CD4-positive, alpha-beta T cell treated with Interleukin-15 for 1 hour (primary cell): ENCODE data around the gene ZKSCAN8.
A peak's percentile ranks its signal among the peaks of the same experiment; 100 is the strongest.
"Not testable (repeated sequence)": the region's sequence is repeated elsewhere in the genome, so short reads cannot be mapped to it uniquely, and the experiment has no call there.

Experiments
- DNase-seq: peaks from one replicate; pipeline ENCODE4 v3.0.0-alpha.2; 2020

ZKSCAN8 gene

GRCh38 chr6:28141500-28142329 is at the start of gene ZKSCAN8:
Gene ZKSCAN8 (plus strand): TSS chr6:28141883. CDS start chr6:28148408, 6,525 bp downstream.
- peak; percentile 87 for DNase-seq

- not testable (repeated sequence) for DNase-seq
Observed at GRCh38 chr6:28102222-28102621, 39.5 kb upstream of the ZKSCAN8 start.

DNA sequence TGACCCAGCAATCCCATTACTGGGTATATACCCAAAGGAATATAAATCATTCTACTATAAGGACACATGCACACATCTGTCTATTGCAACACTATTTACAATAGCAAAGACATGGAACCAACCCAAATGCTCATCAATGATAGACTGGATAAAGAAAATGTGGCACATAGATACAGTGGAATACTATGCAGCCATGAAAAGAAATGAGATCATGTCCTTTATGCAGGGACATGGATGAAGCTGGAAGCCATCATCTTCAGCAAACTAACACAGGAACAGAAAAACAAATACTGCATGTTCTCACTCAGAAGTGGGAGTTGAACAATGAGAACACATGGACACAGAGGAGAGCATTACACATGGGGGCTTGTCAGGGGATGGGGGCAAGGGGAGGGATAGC is 39.0 kb upstream of the ZKSCAN8 start:
- DNase-seq = not testable (repeated sequence)

- DNase-seq = peak; percentile 88
Observed at GRCh38 chr6:28104392-28105244, 37.1 kb upstream of the ZKSCAN8 start.

DNA sequence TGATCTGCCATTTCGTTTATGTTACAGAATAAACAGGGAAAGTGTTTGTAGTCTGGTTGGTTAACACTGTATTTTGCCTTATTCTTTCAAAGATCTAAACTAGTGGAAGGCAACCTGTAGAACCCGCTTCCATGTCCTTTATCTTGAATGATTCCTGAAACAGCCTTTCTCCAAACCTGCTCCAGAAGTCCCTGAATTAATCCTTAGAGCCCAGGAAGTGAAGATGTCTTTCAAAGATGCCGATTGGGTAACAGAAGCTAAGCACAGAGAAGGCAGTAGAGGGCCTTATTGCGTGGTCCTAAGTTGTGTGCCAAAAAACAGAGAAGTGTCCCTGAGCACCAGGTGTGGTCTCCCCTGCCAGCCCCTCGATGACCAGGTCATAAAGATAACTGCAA is 36.4 kb upstream of the ZKSCAN8 start:
- no peak for DNase-seq

GRCh38 chr6:28107506-28107905 is 34.2 kb upstream of the ZKSCAN8 start:
- DNase-seq = no peak

DNA sequence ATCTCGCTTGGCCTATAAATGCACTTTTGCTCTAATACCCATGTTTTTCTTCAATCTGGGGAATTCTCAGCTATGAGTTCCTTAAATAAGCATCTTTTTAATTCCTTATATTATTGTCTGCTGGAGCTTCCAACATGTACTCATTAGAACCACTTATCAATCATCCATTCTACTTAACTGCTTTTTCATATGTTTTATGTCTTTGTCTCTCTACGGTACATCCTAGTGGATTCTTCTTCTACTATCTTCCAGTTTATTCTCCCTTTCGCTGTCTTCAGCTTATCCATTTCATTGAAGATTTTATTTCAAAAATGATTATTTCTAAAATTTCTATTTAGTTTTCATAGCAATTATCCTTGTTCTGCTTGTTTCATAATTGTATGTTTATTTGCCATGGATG is 29.7 kb upstream of the ZKSCAN8 start:
- DNase-seq = no peak

DNA sequence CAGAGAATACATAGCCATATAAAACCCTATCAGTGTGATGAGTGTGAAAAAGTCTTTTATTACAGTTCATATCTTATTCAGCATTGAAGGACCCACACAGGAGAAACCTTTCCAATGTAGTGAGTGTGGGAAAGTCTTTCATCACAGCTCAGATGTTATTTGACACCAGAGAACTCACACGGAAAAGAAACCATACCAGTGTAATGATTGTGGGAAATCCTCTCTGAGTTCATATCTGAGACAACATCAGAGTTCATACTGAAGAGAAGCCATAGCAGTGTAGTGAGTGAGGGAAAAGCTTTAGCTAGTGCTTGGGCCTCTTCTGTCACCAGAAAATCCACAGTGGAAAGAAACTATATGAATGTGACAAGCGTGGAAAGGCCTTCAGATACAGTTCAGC is 25.9 kb upstream of the ZKSCAN8 start:
- DNase-seq = no peak

DNA sequence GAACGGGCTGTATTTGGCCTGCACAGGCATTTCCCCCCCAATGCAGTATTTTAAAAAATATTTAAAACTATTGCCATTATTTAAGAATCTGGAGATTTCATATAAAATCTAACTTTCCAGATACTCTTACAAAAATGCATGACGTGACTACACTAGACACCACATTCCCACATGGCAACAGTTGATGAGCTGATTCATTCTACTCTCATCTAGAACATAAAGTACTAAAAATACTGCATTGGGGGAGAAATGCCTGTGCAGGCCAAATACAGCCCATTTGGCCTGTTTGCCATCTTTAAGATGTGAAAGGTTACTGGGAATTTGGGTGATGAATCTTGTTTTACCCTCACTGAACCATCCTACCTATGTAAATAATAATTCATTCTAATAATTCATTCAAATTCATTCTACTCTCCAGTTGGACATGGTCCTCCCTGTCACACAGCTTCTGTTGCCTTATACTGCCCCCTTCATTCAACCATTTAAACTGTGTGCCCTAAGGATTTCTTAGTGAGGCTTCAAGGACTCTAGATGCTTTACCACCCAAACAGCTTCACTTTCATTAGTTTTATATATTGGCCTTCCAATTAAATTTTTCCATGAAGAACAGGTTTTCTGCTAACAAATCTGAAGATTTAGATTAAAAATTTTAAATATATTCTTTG is 24.2 kb upstream of the ZKSCAN8 start:
- no peak for DNase-seq

- DNase-seq = no peak
Observed at GRCh38 chr6:28118217-28118616, 23.5 kb upstream of the ZKSCAN8 start.

- DNase-seq = no peak
Observed at GRCh38 chr6:28121876-28122275, 19.8 kb upstream of the ZKSCAN8 start.

- DNase-seq = not testable (repeated sequence)
Observed at GRCh38 chr6:28122283-28122682, 19.4 kb upstream of the ZKSCAN8 start.

DNA sequence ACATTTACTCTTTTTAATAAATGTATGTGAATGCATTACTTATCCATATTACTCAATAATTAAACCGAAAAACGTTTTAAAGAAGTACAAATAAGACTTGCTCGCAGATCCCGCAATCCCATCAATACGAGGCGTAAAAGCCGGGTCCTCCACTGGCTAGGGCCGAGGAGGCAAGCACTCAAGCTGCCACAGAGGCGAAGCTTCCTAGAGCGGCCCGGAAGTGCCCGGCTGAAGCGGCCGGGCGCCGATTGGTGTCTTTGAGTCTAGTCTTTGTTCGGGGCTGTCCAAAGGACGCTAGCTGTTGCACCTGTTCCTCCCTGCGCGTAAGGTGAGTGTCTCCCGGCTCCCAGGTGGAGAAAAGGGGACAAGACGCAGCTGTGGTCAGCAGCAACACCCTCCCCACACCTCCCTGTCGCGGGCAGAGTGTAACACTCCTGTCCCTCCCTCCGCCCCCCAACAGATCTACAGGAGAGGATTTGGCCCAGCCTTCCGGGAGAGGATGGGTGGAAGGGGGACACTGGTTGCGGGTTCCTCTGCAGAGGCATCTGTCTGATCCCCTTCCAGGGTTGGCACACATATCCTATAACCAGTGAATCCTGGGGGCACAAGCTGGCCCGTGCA is 17.2 kb upstream of the ZKSCAN8 start, which contains the start of gene ZSCAN16:
ZSCAN16 (plus strand) TSS at position 260 of the 621 bp plus-strand sequence. CDS start 835 bp downstream, outside the sequence.
- DNase-seq = peak; percentile 81

- no peak for DNase-seq
Observed at GRCh38 chr6:28124971-28125353, 16.7 kb upstream of the ZKSCAN8 start.

- peak; percentile 17 for DNase-seq
Observed at GRCh38 chr6:28125401-28125800, 16.3 kb upstream of the ZKSCAN8 start.

DNA sequence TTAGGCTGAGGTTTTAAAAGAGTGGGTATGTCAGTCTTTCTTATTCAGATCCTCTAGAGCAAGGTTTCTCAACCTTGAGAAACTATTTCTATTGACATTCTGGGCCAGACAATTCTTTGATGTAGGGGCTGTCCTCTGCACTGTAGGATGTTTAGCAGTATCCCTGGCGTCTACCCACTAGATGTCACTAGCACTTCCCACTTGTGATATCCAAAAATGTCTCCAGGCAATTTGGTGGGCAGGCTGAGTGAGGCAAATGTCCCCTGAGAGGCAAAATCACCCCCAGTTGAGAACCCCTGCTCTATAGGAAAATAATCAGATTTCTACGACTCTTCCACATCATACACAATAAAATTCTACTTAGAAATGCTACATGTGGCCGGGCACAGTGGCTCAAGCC is 7.7 kb upstream of the ZKSCAN8 start:
- peak; percentile 18 for DNase-seq

DNA sequence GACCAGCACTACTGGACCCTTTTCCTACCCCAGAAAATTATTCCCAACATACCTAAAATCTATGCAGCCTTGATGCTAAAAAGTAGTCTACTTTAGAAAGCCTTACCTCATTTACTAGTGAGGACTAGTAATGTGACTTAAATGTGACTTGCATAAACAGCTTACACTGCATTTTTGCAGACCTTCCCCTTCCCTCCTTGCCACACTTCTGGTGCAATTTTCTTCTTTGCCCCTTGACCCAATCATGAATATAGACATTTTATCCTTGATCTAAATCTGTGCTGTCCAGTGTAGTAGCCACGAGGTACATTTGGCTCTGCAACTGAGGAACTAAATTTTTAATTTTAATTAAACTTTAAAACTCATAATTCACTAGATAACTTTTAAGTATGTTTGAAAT is 7.0 kb upstream of the ZKSCAN8 start:
- DNase-seq = no peak

DNA sequence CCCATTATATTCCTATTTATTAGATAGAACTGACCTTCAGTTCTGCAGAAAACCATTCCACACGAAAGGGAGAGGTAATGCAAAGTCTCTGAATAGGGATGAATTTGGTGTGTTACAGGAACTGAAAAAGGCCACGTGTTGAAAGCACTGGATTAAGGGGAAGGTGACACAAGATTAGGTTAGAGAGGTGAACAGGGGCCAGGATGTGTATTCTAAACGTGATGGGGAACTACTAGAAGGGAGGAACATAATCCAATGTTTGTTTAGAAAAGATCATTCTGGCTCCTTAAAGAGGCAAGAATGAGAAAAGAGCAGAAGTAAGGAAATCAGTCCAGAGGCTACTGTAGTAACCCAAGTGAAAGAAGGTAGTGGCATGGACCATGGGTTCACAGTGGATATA is 6.3 kb upstream of the ZKSCAN8 start:
- no peak for DNase-seq

DNA sequence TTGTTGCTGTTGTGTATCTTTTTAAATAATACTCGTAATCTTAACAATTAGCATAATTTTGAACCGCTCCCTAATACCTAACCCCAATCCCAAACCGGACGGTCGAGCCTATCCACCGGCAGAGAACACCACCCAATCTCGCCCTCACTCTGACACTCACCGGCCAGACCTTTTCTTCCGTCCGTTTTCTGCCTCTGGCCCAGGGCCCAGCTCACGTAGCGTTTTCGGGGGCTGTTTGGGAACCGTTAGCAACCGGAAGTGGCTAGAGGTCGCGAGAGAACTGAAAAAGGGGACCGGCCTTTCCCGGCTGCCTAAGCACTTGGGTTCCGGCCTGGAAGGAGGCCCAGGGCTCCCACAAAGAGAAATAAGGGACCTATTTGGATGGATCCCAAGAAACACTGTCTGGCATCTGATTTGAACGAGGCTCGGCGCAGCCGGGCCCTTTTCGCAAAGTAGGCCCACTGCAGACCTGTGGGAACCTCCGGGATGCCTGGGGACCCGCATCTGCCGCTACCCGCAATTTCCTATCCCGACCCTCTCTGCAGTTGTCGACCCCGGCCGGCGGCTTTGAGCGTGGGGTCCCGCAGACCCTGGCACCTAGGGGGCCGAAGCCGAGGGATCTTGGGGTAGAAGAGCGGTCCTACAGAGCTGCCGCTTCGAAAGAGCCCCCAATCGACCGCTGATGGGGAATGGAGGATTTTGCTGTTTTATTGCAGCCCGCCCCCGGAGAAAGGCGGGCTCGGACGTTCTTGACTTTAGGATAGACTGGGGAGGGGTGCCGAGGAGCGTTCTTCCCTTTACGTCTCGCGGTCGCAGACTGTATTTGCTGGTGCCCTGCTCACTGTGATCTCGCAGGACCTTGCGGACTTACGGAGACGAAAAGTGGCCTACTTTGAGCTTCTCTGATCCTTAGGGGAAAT is 4.8 kb upstream of the ZKSCAN8 start:
- peak; percentile 81 for DNase-seq

GRCh38 chr6:28137505-28137981 is 4.1 kb upstream of the ZKSCAN8 start:
- DNase-seq = peak; percentile 45

DNA sequence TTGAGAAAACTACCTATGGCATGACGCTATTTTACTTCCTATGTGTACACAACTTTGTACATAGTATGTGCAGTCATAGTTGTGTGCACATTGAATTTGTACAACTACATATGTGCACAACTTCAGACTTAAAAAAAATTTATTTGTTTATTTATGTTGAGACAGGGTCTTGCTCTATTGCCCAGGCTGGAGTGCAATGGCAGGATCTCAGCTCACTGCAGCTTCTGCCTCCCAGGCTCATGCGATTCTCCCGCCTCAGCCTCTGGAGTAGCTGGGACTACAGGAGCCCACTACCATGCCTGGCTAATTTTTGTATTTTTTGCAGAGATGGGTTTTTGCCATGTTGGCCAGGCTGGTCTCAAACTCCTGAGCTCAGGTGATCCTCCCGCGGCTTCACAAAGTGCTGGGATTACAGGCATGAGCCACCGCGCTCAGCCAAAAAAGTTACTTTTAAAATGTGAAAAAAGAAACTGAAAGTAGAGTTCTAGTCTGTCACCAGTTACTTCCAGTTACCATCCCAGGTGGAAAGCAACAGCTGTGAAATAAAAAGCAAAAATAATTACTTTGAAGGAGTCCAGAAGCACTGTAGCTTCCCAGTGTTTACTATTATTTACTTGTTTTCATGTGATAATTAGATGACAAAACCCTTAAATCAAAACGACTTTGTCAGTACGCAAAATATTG is 1.7 kb upstream of the ZKSCAN8 start:
- no peak for DNase-seq
